CD4-positive, alpha-beta T cell treated with Interleukin-4 for 4 hours (primary cell): Measurements from ENCODE around the gene AGBL4.

Experiments used
- DNase-seq: peaks from one replicate; pipeline ENCODE4 v3.0.0-alpha.2; 2020

The AGBL4 gene

DNA sequence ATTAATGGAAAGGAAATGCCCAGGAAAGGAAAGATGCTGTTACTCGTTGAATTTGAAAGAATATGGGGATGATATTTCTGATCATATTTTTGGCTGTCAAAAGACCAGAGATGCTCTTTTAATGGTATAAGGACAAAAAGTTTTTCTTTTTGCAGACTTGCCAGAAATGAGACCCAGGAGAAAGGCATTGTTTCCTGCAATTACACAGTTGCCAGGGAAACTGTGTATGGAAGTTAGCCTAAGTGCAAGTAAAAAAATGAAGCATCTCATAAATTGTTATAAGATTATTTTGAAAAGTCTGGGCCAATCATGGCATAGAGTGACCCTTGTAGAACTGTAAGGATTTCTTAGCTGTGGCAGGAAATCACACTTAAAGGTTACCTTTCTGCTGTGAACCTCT, 1091.4 kb downstream of the AGBL4 start:
- DNase-seq: no peak

DNA sequence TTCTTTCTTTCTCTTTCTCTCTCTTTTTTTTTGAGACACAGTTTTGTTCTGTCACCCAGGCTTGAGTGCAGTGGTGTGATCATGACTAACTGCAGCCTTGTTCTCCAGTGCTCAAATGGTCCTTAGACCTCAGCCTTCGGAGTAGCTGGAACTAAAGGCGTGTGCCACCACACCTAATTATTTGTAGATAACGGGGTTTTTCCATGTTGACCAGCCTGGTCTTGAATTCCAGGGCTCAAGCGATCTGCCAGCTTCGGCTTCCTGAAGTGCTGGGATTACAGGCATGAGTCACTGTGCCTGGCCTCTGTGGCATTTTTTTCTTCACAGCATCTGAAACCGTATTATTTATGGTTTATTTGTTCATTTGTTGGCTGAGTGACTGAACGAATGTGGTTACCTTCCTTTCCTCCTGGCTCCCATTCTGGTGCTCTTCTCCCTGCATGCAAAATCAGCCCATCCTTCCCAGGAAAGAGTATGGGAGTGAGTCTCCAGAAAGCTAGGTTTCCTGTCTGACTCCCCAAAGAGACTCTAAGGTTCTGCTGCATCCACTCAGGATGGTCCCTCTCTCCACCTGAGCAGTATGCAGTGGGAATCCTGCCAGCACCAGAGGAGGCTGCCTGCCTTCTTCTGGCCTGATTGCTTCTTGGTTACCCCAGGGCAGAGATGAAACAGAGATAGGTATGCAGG, 1092.1 kb downstream of the AGBL4 start:
- DNase-seq: no peak

DNA sequence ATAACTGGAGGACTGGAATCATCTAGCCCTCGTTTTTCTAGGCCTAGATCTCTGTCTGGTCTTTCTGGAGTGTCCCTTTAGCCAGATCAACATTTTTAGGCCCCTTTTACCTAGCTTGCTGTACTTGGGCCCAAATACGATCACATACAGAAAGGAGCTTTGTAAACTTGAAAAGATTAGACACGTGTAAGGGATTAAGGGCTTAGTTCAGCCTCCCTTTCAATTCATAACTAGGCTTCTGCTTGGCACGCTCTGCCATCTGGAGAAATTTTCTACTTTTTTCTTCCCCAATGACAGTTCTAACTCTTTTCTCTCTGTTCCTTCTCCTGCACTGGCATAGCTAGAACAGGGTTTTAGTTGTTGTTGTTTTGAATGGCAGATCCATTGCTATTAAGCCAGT, 1093.7 kb downstream of the AGBL4 start:
- DNase-seq: no peak

DNA sequence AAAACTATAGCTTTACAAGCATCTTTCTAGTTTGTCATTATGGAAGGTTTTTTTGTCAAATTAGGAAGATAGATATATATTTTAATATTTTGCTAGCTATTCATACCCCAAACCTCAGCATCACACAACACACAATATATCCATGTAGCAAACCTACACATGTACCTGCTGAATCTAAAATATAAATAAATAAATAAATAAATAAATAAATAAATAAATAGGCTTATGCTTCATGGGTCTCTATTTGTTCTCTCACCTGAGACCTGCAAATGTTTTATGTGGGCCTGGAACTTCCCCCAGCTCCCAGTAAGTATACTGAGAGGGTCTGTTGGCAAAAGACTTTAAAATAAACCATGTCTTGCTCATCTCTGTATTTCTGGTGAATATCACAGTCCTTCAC, 1099.7 kb downstream of the AGBL4 start:
- DNase-seq: no peak

DNA sequence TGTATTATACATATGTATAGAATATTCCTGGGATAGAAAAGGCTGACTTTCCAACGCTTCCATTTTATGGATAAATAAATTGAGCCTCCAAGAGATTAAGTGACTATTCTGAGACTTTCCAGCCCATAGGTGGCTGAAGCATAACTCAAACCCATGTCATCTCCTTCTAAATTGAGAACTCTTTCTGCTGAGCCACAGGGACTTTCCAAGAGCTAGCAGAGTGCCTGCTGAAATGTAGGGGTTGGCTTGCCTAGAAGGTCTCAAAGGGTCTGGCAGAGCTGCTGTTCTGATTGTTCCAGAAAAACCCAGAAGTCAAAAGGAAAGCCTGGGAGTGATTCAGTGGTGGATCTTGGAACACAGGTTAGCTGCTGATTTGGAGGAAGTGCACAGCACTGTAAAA, 1100.6 kb downstream of the AGBL4 start:
- no peak for DNase-seq

DNA sequence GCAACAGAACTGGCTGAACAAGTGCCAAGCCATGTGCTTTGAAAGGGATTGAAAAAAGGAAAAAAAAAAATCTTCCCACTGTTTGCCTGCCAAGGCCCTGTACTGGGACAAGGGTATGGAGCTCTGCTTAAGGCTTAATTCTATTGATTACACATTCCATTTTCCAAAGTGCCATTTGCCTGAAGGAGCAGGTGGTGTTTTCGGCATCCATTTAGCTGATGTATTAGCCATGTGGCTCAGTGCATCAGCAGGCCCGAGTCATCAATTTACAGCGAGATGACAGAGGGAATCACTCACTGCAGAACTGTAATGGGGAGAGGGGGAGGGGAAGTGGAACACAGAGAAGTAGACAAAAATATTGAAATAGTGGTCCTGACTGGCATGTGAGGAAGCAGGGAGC, 1102.9 kb downstream of the AGBL4 start:
- no peak for DNase-seq

DNA sequence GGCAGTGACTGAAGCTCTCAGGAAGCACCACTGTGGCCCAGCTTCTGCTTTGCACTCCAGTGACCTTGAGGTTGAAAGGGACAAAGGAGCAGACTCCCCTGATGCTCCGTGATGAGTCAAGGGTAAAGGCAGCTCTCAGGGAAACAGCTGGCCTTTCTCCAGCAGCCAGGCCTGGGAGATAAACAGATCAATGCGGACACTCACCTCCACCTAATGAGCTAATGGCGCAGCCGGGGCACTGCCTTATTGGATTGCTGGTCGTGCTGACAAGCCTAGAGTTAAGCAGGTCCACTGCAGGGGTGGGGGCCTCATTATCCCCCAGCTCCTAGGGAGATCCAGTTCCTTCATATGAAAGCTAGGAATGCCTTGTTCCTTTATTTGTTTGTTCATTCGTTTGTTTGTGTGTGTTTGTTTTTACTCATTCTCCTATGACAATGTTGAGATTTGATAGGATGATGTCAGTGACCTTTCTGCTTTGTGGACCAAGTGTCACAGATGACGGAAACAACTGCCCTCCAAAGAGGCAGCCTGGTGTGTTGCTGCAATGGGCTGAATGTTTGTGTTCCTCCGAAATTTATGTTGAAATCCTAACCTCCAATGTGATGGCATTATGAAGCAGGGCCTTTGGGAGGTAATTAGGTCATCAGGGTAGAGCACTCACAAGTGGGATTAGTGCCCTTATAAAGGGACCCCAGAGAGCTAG, 1105.7 kb downstream of the AGBL4 start:
- no peak for DNase-seq

DNA sequence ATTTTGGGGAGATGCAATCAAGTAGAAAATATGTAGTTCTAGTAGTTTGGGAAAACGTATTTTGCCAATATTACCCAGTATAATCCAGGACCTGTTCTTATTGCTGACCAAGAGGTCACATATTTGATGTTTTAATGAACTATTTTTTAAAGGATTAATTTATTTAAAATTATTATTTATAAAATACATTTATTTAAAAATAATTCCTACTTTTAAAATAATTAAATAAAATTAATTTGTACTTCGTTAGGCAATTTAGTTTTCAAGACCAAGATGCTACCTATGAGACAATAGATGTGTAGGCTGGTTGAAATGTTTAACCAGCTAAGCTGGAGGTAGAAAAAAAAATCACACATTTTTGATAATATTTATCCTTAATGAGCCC, 1106.7 kb downstream of the AGBL4 start:
- DNase-seq: no peak

DNA sequence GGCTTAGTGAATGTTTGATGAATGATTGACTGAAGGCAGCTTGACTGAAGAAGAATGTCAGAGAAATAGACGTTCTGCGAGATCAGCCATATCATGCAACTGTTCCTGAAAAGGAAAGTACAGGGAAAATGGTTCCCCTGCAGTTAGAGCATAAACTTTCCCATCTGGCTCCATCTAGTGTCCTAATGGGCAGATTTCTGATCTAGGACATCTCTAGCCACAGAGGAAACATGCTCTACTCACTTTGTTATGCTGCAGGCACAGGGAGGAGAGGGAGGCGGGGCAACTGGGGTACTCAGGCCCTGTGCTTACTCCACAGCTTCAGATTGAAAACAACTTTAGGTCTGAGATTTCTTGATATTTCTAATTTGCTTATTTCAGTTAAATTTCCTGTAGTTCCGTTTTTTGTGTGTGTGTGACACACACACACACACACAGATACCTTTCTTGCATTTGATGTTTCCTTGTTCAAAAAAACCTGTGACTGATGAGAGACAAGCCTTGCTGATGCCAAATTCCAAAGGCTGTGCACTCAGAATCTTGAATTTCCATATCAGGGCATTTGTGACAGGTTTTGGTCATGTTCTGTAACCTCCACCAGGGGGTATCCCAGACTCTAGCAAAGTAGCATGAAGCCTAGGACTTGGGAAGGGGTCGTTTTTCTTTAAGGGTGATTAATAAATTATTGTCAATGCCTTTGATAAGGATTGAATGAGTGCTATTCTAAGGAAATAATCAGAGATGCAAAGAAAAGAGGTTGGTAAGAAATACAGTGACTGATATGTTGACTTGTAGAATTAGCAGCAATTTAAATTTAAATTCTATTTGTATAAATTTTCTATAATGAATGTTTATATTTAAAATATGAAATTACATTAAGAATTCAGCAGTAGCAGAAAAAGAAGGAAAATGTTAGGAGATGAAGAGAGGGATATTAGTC, 1107.4 kb downstream of the AGBL4 start:
- DNase-seq: no peak

DNA sequence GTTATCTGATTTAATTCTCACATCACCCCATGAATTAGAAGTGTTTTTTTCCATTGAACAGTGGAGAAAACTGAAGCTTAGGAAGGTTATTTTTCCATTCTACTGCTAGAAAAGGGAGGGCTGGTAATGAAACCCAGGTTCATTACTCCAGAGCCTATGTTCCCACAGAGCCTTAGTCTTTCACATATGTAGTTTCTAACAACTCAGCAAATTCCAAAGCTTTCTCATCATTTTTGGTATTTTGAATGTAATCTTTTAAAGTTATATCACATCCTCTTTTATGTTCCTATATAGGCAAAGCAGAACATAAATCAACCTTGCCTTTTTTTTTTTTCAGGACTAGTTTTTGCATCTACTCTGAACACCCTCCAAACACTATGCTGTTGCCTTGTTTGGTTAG, 1115.1 kb downstream of the AGBL4 start:
- no peak for DNase-seq

DNA sequence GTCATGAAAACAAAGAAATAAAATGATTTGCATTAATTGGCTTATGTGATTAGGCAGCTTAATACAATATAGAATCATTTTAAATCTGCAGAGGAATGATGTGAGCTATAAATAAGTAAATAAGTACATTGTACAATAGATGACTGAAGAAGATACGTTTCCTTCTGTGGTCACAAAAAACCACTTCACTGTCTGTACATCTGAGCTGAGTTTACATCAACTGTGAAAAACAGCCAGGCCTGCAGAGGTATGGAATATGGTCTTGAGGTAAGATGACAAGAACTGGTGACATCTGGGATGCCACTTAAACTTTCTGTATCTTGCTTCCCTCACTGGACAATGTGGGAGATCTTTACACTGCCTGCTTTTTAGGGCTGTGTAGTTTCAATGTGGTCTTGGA, 1117.0 kb downstream of the AGBL4 start:
- no peak for DNase-seq

DNA sequence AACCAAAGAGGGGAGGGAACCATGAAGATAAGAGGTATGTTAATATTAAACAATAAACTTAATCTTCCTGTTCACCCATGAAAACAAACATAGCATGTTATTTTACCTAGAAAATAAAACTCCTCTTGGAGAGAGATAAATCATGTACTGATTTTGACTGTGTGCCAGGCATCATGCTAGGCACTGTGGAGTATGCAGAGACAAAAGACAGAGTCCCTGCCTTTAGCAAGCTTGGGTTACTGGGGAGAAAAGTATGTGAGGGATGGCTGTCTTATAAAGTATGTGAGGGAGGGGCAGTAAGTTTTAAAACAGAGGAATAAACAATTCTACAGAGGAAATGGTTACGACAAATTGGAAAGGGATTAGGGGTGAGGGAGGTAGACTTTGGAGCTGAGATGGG, 1117.6 kb downstream of the AGBL4 start:
- no peak for DNase-seq

DNA sequence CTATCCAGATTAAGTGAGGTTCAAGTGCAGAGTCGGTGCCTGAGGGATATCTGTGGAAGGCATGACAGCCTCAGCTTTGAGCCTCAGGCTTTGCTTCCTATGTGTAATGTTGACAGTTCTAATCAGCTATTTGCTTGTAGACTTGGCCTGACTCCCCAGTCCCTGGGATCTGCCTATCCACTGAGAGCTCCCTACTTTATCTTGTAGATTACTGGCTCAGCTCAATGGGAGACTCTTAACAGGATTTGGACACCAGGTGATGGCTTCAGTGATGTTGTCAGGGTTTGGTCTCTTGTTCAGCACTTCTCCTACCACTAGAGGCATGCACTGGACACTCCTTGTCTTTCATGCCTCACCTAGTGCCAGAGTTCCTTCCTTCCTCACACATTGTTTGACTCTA, 1120.5 kb downstream of the AGBL4 start:
- no peak for DNase-seq

DNA sequence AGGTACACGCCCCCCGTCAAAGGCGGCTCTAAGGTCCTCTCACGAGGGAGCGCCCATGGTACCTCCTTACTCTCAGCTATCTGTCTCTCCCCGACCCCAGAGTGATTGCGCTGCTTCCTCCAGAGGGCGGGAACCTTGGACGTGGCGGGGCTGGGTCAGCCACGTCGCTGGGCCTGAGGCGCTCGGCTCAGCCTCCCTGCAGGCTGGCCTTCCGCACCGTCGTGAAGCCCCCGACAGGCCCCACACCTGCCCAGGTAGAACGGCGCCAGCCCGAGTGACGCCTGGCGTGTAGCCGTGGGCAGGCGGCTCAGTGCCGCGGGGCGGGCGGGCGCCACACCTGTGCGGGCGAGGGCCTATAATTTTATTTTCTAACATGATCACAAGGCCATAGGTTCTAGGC, 1124.9 kb downstream of the AGBL4 start:
- no peak for DNase-seq

DNA sequence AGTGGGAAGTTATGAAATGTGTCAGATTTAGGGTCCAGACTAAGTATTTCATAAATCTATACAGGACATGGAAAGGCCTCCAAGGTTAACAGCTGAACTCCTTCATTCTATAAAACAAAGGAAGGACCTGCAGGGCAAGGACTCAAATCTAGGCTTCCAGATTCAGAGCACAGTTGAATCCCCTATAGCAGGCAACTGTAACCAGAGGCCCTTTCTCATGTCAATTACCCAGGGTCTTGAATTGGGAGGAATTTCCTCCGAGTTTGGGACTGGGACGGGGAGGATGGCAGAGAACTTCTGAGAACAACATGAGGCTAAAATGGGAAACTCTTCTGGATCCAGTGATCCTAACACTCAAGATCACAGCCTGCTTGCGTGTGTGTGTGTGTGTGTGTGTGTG, 1134.1 kb downstream of the AGBL4 start:
- DNase-seq: no peak

DNA sequence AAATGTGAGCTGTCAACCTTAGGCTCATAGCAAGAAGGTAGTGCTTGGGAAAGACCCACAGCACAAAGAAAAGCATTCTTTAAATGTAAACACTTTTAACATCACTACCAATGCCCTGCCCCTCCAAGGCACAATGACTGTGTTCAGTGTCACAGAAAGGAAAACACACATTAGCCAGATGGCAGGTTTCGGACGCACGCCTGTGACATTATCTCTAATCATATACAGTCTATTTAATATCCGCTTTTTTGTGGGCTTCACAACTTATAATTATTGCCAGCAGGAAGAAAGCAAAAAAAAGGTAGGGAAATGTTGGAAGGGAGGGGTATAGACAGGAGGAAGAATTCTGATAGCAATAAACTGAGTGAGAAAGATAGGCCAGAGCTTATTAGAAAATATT, 1134.7 kb downstream of the AGBL4 start:
- no peak for DNase-seq

DNA sequence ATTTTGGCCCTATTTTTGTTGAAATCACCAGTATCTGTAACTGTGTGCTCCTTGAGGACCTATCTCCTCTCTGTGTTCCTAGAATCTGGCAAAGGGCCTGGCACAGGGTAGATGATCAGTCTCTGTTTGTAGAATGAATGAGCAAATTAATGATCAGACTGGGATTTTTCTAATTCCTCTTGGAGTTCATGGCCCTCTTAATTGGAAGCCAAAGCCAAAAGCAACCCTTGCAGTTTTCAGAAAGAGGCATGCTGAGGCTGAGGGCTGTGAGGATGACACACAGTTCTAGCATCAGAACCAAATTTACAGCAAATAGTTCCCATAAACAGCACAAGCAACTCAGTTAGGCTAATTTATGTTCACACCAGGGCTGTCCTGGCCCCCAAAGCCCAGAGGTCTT, 1136.0 kb downstream of the AGBL4 start:
- no peak for DNase-seq

DNA sequence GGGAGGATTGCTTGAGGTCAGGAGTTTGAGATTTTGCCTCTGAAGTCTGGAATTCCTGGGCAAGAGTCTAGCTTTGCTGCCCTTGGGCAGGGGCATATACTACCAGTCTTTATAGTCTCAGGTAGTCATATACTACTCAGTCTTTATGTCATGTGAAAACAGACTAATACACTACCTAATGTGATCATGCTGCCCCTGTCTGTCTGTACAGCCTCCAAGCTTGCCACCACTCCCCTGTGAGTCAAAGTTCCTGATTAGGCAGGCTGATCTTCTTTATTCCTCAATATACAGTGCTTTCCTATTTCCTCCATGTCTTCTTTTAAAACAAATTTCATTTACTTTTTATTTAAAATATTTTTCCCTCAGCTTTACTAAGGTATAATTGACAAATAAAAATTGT, 1141.7 kb downstream of the AGBL4 start:
- DNase-seq: no peak

DNA sequence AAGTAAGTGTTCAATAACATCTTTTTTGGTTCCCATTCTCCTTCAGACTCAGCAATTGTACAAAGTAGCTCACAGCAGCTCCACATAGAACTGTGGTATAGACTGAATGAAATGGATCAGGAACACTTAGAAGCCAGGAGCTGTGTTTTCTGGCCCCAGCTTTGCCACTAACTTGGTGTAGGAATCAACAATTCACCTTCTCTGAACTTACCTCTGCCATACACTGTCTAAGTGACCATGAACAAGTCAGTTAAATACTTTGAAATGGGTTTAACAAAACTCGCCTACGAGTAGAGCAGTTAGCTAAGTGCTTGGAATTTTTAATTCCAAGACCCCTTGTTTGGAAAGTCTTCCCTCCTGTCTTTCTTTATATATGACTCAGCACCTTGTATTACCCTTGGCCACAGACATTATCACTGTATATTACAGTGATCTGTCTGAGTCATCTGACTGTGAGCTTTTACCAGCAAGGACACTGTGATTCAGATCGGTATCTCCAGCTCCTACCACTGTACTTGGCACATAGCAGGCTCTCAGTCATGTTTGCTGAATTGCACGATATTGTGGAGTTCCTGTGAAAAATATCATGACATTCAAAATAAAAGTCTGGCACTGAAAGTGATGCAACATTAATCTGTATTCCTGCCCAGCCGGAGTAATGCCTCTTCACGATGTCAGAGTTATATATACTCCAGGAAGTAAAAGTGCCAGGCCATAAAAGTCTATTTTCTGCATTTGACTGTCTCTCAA, 1145.4 kb downstream of the AGBL4 start:
- no peak for DNase-seq

DNA sequence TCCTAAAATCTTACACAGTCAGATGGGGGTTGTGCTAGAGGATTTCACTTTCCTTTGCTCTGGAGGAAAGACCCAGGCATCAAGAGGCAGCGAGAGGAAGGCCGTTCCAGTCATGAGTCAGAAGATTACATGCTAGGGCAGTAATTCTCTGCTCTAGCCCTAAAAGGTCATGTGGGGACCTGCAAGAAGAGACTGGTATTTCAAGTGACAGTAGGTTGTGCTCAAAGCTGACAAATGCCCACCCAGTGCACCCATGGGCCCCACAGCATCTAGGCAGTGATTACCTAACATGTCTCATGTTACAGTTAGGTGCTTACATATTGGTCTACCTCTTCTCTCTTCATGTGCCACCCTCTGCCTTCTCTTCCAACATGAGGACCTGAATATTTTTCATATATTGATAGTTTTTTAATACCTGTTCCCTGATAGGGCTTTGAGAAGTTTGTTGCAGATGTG, 1147.4 kb downstream of the AGBL4 start:
- no peak for DNase-seq

DNA sequence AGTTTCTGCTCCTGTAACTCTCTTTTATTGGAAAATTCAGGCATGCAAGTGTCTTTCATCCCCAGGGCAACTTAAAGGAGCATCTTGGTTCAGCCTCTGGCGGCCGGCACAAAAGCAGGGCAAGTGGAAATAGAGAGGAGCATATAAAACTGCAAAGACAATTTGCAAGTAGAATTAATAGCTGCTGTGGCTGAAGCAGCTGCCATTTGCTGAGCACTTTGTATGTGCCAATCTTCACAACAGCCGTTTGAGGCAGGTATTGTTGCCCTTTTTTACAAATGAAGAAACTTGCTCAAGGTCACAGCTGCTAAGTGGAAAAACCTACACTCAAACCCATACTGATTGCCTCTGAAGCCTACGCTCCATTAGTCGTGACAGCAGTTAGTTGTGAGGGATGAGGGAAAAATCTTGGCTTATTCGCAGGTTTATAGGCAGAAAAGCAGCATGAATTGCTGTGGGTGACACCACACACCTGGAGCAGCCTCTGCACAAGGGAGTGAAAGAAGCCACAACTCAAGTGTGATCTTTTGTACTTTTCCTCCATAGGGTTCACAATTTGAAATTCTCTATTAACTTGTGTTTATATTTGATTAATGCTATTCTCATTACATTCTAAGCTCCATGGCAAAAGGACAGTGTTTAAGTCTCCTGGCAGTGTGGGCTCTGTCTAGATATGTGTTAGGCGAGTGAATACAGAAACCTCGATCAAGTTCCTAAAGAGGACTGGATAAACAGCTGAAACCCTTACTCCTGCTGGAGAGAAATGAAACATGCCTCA, 1148.0 kb downstream of the AGBL4 start:
- DNase-seq: no peak

DNA sequence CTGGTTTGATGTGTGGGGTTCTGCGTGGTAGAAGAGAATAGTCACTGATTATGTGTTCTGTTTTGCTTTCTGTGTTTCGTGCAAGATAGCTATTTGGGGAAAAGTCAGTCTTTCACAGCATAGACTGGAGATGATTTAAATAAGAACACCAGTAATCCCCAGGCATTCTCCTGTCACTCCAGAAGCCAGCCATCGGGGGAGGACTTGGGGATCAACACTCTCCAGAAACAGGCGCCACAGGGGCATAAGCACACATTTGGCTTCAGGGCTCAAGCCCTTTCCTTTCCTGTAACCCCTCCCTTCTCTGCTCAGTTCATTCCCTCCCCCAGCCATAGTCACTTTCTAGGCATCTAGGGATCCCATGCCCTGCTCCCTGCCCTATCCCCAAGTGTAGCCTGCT, 1149.8 kb downstream of the AGBL4 start:
- no peak for DNase-seq
